GM19240 (cell line): ENCODE results near the gene CACNA1C.

Experiments
- DNase-seq: peaks from one replicate; pipeline ENCODE4 v3.0.0; 2011; ENCODE audit warnings: low spot score; ENCODE audit not compliant: insufficient read length

CACNA1C gene

DNA sequence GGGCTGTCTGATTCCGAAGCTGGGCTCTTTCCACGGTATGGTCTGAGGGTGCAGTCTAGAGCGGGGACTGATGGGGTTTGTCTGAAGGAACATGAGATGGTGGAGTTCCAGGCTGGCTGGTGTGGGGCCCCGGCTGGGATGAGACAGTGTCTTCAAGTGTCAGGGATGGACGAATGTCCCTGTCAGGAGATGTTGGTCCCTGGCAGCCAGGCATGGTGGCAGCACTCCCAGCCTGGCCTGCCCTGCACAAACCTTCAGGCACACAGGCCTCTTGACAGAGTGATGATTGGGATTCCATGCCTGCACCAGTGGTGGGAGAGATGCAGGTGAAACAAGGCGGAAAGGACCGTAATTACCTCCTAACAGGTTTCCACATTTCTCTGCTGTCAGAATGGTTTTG, 221.9 kb downstream of the CACNA1C start:
- DNase-seq: no peak

GRCh38 chr12:2276288-2277033, 223.7 kb downstream of the CACNA1C start:
- DNase-seq: no peak

DNA sequence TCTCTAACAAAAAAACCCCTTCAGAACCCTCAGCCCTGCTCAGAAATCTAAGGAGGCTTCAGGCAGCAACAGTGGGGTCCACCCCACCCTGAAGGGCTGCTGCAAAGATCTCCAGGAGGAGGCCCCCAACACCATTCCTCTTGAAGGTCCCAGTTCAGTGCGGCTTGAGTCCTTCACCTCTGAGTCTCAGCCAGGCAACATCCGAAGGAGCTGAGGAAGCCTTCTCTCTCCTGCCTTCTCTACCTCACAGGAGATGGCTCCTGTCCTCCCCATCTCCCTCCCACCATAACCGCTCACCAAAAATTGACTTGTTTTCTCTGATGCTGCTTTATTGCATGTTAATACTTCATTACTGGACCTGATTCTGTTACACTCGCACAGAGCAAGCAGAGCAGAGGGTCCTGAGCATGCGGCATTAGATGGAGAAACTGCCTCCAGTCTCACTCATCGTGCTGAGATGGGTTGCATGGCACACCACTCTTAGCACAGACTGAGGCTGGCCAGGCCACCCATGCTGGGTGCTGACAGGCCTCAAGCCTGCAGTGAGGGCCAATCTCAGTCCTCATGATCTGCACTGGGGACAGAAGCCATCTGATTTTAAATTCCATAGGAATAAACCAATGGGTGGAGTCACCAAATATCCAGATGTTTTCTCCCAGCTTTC, 224.8 kb downstream of the CACNA1C start:
- no peak for DNase-seq

DNA sequence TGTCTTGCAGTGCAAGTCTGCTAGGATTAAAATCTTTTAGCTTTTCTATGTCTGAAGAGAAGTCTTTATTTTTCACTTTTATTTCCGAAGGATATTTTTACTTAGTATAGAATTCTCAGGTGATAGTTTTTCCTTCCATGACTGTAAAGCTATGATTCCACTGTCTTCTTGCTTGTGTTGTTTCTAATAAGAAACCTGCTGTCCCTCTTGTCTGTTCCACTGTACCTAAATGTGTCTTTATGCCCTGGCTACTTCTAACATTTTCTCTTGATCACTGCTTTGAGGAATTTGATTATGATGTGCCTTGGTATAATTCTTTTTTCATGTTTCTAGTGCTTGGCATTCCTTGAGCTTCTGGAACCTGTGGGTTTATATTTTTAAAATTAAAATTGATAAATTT, 228.7 kb downstream of the CACNA1C start:
- DNase-seq: no peak

DNA sequence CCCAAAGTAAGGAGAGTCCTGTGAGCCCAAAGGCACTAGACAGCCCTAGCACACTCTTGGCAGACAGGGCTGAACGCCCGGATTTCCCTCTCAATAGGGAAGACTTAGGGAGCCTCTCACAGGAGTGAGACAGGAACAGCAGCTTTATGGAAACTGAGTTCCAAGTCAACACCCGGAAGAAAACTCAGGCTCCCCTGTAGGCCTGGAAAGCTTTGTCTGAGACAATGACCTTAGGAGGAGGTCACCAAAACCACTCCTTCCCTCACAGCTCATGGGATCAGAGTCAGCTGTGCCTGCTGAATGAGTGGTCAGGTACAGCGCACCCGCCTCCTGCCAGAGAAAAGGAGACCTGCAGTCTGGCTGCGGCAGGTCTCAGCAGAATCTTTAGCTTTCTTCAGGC, 229.5 kb downstream of the CACNA1C start:
- DNase-seq: no peak

GRCh38 chr12:2283480-2283879, 230.7 kb downstream of the CACNA1C start:
- no peak for DNase-seq

- DNase-seq: no peak
These were observed 231.1 kb downstream of the CACNA1C start for GRCh38 chr12:2283916-2284315.

DNA sequence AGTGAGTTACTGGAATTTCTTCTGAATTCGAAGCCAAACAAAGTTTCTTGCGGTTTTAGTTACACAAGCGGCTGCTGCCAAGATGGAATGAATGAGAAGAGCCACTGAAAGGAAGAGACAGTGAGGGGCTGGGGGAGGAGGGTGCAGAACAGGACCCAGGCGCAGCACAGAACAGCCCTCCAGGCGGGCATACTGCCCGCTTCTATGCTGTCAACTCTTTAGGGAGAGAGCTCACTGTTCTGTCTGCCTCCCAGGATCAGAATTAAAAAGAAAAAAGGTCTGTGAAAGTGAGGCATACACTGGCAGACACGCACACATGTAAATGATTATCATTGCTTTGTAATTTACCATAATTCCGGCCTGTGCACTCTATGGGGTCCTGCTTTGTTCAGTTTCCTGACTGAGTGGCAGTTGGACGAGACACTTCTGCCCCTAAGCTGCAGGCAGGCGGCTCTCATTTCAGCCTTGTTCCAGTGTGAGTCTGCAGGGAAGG, 231.6 kb downstream of the CACNA1C start:
- DNase-seq: no peak

GRCh38 chr12:2284857-2285256, 232.1 kb downstream of the CACNA1C start:
- no peak for DNase-seq

GRCh38 chr12:2285462-2285861, 232.7 kb downstream of the CACNA1C start:
- no peak for DNase-seq

DNA sequence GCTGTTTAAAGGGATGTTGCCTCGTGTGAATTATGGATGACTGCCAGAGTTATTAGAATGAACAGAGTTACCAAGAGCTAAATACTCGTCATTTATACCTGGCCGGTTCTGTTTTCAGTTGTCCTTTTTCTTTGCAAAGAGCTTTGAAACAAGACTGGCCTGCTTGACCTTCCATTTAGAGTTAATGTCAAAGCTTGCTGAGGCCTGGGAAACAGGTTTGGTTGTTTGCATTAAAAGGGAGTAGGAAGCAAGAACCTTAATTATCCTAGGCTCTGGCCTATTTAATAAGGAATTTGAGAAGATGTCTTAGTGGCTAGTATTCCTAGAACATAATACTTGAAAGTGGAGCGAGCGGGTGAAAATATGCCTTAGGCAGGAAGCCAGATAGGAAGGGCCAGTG, 233.3 kb downstream of the CACNA1C start:
- no peak for DNase-seq

GRCh38 chr12:2286461-2287131, 233.8 kb downstream of the CACNA1C start:
- DNase-seq: no peak

- DNase-seq: no peak
These were observed 234.4 kb downstream of the CACNA1C start for GRCh38 chr12:2287151-2287550.

- DNase-seq: no peak
These were observed 234.8 kb downstream of the CACNA1C start for GRCh38 chr12:2287589-2287988.

- no peak for DNase-seq
These were observed 235.2 kb downstream of the CACNA1C start for GRCh38 chr12:2288001-2288400.

- no peak for DNase-seq
These were observed 235.7 kb downstream of the CACNA1C start for GRCh38 chr12:2288471-2288870.

DNA sequence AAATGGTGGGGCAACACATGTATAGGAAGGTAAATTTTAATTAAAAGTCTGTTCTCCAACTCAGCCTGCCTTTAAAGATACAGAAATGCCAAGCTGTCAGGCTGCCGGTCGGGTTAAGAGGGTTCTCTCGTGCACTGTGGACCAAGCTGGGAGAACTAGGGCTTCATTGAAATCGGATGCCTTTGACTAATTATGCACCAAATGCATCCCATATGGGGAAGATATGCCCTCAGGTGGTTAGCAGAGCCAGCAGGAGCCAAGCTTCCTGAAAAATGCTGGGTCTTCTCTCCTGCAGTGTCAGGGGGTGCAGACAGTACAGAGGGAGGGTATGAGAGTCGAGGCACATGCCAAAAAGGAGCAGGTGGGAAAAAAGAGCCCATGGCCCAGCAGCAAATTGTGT, 236.1 kb downstream of the CACNA1C start:
- DNase-seq: no peak

DNA sequence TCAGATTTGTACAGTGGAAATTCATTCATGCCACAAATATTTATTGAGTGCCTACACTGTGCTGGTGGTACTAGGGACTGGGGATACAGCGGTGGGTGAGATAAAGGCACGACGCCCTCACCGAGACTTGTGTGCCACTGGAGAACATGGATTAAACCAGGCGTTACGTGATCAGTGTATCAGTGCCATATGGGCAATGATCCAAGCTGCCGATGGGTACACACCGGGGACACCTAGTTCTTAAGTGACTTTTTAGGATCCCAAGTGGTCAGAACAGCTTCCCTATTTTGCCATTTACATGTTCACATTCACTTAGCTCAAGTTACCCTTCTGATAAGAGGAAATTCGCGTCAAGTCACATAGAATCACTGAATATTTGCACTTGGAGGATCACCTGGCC, 236.7 kb downstream of the CACNA1C start:
- DNase-seq: no peak

DNA sequence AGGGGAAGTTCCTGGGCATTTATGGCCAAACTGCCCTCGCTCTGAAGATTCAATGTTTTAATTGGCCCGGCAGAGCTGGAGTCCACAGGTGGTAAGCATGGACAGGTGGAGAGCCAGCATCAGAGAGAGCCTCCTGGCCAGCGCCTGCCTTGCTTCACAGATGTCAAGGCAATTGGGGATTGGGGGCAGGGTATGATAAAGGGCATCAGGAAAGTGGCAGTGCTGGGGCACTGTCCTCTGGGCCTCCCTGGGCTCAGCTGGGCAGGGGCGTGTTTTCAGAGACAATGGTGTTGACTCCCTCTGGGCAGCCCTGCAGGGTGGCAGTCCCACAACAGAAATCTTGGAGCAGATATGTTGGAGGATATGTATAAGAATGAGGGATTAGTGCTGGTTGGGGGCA, 237.3 kb downstream of the CACNA1C start:
- no peak for DNase-seq

DNA sequence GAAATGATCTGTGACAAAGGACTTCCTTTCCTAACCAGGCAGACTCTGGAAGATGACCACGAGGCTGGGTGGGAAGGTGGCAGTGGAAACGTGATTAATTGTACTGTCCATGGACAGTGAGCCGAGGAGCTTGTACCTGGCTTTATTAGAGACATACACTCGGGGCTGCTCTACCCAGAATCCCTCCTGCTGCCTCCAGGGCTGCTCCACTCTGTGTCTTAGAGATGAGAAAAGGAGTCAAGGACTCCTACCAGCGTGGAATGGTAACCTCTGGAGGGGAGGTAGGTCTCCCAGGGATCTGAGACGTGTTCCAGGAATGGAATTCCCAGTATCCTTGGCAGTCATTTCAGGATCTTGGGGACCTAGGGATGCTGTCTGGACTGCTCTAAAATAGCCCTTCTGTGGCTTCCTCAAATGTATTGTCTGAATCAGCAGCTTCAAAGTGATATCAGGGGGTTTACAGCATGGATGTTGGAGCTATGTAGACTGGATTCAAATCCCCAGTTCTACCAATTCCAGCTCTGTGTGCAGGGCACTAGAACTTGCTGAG, 237.8 kb downstream of the CACNA1C start:
- DNase-seq: no peak

- peak; percentile 76 for DNase-seq
These were observed 238.5 kb downstream of the CACNA1C start for GRCh38 chr12:2291182-2291832.

DNA sequence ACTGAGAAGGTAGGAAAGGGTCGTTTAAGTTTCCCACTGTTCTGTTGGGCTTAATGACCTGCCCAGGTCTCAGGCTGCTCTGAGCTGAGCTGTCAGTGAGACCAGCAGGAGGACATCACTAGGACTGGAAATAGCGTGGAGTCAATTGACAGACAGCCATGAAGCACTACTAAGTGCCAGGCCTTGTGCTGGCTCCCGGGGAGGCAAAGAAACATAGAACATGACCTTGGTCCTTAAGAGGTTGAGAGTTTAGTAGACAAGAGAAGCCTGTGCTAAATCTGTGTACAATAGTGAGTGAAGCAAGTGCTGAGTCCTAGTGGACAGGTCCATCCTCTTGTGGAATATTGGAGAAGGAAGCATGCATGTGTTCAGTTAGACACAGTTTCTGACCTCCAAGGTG, 239.2 kb downstream of the CACNA1C start:
- DNase-seq: no peak
